ENCODE results near the gene ZSCAN22. TPM values are rescaled to one million over a fixed set of nuclear protein-coding genes. Genes with fewer than 3 reads are reported as not detected.

Gene ZSCAN22
- 1 to 10 TPM in 4 of 6 donors, under 1 TPM in 2; 0.97 to 2.5 (median 1.6) TPM for total RNA-seq
- polyA plus RNA-seq = under 1 TPM; 0.65 to 0.87 TPM

GRCh38 chr19:58326914-58327726, at the start of gene ZSCAN22:
TSS of gene ZSCAN22 (plus strand) at chr19:58326994. CDS start at chr19:58334803, 7,809 bp downstream.
- Histone ChIP-seq H3K9me3 (no peaks in the 10 kb centered on the region), H3K27me3 (no peaks in the 10 kb centered on the region), H3K36me3 (no peaks in the 10 kb centered on the region), H3K4me3 (peak within 1 kb of the TSS; percentile 74 to 91 (median 78)), H3K27ac (peak within 1 kb of the TSS; percentile 76 to 90 (median 82)), H3K4me1 (peaks cover 0 to 13% (median 7%) of the 10 kb centered on the region in 3 donors)
- 0% methylated on average over 62 of the region's 62 CpGs for WGBS, 2 donors
- peak; percentile 97 to 99 (median 97) for ATAC-seq
- intact Hi-C loops (cut with DNase I) = no loop called here
- peak; percentile 95 to 98 (median 96) for DNase-seq
- no peak for TF ChIP-seq CTCF (IDR thresholded peaks at IDR 0.05)
- FAIRE-seq = no peak

GRCh38 chr19:58277197-58277596, 49.6 kb upstream of the ZSCAN22 start:
- WGBS, 2 donors = 91 to 96% methylated on average over 7 of the region's 7 CpGs
- no peak overlapping the region for H3K27ac ChIP-seq
- intact Hi-C loops (cut with DNase I) = no loop called here
- no peaks in the 10 kb centered on the region for H3K27me3 ChIP-seq
- H3K4me3 ChIP-seq = no peak overlapping the region
- H3K36me3 ChIP-seq = no peaks in the 10 kb centered on the region
- H3K4me1 ChIP-seq = peaks cover 0 to 10% (median 6%) of the 10 kb centered on the region in 3 donors
- TF ChIP-seq CTCF (IDR thresholded peaks at IDR 0.05) = no peak
- ATAC-seq = no peak
- no peak for DNase-seq
- no peaks in the 10 kb centered on the region for H3K9me3 ChIP-seq
- no peak for FAIRE-seq

- Histone ChIP-seq H3K27me3 (no peaks in the 10 kb centered on the region), H3K9me3 (no peaks in the 10 kb centered on the region), H3K27ac (peak overlapping the region; percentile 10 to 77 (median 64)), H3K36me3 (no peaks in the 10 kb centered on the region), H3K4me3 (peak overlapping the region; percentile 59 to 97 (median 84)), H3K4me1 (peaks cover 0 to 10% (median 6%) of the 10 kb centered on the region in 3 donors)
- ATAC-seq (peak in 3 of 4 donors; percentile 2 to 9 (median 5)), FAIRE-seq (no peak), DNase-seq (no peak)
- 40 to 43% methylated on average over 25 of the region's 25 CpGs for WGBS, 2 donors
- TF ChIP-seq CTCF (IDR thresholded peaks at IDR 0.05) = no peak
- intact Hi-C loops (cut with DNase I) = no loop called here
Observed at GRCh38 chr19:58277748-58278540, 48.9 kb upstream of the ZSCAN22 start.

GRCh38 chr19:58278541-58279041, 48.2 kb upstream of the ZSCAN22 start, which contains the start of gene ZNF8:
TSS of gene ZNF8 (plus strand) at chr19:58278955. CDS start at chr19:58279082, 127 bp downstream.
- DNase-seq (peak; percentile 94 to 98 (median 97)), FAIRE-seq (peak; percentile 90), ATAC-seq (peak; percentile 95 to 98 (median 96))
- intact Hi-C loops (cut with DNase I) = no loop called here
- no peaks in the 10 kb centered on the region for H3K36me3 ChIP-seq
- H3K9me3 ChIP-seq = no peaks in the 10 kb centered on the region
- H3K4me1 ChIP-seq = peaks cover 0 to 10% (median 6%) of the 10 kb centered on the region in 3 donors
- peak within 1 kb of the TSS; percentile 59 to 97 (median 84) for H3K4me3 ChIP-seq
- no peak for TF ChIP-seq CTCF (IDR thresholded peaks at IDR 0.05)
- H3K27me3 ChIP-seq = no peaks in the 10 kb centered on the region
- H3K27ac ChIP-seq = peak within 1 kb of the TSS; percentile 48 to 77 (median 64)
- 0% methylated on average over 36 to 42 of the region's 42 CpGs for WGBS, 2 donors

Data from pancreas (tissue), 10 donors.